Kidney tubule cell (primary cell): ENCODE data around the gene ABCA2.
"Not testable (repeated sequence)": the region's sequence is repeated elsewhere in the genome, so short reads cannot be mapped to it uniquely, and the experiment has no call there.

Experiments
- DNase-seq: peaks from one replicate; pipeline ENCODE4 v3.0.0-alpha.2; 2018; ENCODE audit warnings: low spot score

ABCA2 gene

DNA sequence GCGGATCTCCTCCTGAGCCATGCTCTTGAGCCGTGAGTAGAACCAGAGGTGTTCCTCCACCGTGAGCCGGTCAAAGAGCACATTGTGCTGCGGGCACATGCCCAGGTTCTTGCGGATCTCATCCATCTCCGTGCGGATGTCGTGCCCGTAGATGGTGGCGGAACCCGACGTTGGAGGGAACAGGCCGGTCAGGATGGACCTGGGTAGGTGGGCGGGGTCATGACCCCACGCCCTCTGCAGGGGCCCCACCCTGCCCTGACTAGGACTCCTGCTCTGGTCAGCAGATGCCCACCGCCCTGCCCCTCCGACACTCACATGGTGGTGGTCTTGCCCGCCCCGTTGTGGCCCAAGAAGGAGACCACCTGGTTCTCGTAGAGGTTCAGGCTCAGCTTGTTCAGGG lies 12.1 kb downstream of the ABCA2 start:
- DNase-seq = no peak

DNA sequence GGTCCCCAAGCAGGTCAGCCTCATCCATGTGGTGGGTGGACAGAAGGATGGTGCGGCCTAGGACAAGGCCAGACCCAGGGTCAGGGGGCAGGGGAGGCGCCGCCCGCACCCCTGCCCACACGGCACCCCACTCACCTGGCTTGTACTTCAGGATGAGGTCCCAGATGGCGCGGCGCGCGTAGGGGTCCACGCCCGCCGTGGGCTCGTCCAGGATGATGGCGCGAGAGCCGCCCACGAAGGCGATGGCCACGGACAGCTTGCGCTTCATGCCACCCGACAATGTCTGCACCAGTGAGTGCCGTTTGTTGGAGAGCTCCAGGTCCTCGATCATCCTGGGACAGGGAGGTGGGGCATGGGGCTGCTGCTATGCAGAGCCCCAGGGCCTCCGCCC lies 12.5 kb downstream of the ABCA2 start:
- DNase-seq = no peak

DNA sequence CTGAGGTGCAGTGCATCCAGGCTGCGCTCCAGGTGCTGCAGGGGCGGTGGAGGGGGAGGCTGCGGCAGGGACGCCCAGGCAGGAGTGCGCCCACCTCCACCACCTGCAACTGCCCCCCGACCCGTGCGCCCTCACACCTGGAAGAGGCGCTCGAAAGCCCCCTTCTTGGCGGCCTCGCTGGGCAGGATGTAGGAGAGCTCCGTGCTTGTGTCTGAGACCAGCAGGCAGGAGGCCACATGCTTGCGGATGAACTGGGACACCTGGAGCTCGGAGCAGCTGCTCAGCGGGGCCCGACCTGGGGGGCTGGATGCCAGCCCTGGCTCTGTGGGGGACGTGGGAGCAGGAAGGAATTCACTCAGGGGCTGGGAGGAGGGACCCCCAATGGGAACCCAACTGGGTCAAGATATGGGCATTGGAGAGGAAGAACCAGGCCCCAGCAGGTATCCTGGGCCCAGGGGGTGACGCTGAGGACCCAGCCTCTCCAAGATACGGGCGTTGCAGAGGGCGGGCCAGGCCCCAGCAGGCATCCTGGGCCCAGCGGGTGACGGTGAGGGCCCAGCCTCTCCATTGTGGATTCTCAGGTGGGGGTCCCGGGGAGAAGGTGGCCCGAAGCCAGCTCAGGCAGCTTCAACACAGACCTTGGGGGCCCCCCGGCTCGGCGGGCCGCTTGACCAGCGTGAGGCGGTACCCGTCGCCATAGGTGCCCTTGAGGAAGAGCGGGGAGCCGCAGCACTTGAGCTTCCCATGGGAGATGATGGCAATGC lies 13.1 kb downstream of the ABCA2 start:
- no peak for DNase-seq

DNA sequence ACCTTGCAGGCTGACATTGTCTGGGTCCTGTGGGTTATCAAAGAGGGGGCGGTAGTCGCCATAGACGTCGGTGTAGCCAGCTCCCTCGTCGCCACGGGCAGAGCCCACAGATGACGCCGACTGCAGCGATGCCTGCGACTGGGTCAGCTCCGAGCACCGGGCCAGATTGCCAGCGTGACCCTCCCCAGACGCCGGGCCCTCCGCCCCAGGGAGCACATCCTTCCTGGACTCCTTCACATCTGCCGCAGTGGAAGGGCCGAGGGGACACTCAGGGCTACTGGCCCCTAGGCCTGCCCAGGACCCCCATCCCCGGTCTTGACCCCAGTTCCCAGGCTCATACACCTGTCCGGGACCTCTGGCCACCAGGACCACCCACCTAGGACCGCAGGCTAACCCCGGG lies 13.9 kb downstream of the ABCA2 start:
- no peak for DNase-seq

DNA sequence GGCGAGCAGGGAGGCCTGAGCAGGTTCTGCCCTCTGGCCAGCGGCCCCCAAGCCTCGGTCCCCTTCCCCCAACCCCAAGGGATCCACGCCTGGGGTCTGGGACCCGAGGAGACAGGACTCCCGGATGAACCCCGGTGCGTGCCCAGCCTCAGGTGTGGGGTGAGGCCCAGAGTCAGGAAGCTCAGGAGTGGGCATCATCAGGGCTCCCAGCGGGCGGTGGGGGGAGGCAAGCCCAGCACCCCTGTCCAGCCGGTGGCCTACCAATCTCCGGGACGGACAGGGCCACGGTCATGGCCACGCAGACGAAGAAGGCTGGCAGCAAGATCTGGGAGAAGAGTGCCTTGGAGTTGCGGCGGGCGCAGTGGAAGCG lies 14.5 kb downstream of the ABCA2 start:
- DNase-seq = no peak

DNA sequence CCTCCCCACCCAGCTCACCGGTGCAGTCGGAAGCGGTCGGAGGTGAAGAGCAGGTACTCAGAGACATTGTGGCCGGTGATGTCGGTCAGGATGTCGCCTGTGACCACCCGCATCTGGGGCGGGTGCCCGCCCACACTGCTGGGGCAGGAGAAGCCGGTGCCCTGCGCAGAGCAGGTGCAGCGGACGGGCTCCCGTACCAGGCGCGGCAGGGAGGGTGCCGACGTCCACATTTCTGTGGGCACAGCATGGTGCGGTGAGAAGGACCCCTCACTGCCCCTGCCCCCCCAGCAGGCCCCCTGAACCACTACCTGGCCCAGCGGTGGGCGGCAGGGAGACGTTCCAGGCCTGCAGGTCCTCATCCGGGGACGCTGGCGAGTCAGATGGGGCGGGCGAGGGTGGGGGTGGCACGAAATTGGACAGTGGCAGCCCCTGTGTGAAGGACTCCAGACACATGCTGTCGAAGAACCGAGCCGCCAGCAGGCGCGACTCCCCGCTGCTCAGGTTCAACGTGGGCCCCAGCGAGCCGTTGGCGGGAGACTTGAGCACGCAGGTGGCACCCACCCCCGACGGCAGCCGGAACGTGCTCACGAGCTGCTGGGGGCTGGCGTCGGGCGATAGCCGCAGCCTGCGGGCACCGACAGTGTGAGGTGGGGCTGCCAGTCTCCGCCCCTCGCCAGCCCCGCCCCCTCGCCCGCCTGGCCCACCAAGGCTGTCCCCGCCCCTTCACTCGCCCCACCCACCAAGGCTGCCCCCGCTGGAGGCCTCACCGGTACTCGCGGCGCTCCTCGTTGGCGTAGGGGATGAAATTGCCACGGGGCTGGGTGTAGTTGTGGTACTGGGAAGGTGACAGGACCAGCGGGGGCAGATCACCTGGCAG lies 15.1 kb downstream of the ABCA2 start:
- DNase-seq = no peak

- no peak for DNase-seq
Measured at GRCh38 chr9:137011907-137012675, 15.9 kb downstream of the ABCA2 start.

GRCh38 chr9:137011156-137011555 lies 16.9 kb downstream of the ABCA2 start:
- no peak for DNase-seq

DNA sequence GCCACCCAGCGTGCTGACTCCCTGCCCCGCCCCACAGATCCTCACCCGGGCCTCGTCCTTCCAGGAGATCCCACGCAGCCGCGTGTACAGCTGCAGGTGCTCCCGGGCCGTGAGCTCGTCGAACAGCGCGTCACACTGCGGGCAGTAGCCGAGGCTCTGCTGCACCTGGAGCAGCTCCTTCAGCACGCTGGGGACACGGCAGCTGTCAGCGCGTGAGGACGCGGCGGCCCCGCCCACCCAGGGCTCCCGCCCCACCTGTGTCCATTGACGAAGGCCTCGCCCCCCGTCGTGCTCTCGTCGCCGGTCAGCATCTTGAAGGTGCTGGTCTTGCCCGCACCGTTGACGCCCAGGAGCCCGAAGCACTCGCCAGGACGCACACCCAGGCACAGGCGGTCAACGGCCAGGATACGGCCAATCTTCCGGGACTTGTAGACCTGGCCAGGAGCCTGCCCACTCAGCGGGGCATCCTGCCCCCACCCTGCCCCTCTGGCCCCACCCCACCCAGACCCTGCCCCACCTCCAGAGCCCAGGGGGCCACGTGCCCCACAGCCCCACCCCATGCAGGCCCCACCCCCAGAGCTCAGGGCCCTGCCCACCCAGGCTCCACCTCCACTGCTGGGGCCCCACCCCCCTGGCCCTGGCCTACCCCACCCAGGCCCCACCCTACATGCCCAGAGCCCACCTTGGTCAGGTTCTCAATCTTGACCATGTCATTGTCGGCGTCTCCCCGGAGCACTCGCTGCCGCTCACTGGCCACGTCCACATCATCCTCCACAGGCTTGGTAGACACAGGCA lies 17.9 kb downstream of the ABCA2 start:
- no peak for DNase-seq

DNA sequence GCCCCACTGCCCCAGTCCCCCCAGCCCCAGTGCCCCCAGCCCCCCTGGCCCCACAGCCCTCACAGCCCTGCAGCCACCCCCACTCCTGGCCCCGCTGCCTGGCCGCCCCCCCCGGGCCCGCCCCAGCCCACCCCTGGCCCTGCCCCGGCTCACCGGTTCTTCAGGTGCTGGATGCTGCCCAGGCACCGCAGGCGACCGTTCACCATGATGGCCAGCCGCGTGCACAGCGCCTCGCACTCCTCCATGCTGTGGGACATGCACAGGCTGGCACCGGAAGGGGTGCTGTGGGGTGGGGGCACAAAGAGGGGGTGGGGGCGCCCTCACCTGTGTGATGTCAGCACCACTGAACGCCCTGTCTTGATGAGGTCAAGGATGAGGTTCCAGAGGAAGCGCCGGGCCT lies 18.8 kb downstream of the ABCA2 start:
- DNase-seq = no peak

DNA sequence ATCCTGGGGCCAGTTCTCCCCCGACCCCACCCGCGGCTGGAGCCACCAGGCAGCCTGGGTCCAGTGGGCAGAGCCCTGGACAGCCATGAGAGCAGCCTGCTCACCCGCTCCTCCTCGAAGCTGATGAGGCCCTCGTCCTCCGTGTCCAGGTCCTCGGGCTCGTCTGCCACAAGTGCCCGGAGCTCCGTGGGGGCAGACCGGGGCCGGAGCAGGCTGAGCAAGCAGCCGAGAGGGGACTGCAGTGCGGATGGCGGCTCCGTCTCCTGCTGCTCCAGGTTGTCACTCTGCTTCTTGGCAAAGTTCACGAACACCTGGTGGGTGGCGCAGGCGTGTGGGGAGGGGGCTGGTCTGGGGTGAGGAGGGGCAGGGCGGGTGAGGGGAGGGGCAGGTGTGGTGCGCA lies 19.7 kb downstream of the ABCA2 start:
- no peak for DNase-seq

DNA sequence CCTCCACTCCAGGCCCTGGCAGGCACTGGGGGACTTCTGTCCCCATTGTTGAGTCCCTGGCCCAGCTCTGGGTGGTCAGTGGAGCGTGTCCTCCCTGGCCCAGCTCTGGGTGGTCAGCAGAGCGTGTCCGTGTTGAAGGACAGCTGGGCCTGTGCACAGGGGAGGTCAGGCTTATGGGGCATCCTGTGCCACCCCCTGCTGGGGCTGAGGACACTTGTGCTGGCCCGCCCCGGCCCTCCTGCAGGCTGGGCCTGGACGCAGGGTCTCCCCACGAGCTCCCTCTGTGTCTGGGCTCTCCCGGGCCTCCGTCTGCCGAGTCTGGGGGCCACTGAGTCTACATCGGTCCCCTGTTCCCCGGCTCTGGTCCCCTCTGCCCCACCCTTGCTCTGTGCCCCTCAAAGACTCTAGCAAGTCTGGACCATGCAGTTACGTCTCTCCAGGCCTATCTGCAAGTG lies 20.2 kb downstream of the ABCA2 start:
- DNase-seq = no peak

- DNase-seq = no peak
Measured at GRCh38 chr9:137007108-137007815, 20.8 kb downstream of the ABCA2 start.

DNA sequence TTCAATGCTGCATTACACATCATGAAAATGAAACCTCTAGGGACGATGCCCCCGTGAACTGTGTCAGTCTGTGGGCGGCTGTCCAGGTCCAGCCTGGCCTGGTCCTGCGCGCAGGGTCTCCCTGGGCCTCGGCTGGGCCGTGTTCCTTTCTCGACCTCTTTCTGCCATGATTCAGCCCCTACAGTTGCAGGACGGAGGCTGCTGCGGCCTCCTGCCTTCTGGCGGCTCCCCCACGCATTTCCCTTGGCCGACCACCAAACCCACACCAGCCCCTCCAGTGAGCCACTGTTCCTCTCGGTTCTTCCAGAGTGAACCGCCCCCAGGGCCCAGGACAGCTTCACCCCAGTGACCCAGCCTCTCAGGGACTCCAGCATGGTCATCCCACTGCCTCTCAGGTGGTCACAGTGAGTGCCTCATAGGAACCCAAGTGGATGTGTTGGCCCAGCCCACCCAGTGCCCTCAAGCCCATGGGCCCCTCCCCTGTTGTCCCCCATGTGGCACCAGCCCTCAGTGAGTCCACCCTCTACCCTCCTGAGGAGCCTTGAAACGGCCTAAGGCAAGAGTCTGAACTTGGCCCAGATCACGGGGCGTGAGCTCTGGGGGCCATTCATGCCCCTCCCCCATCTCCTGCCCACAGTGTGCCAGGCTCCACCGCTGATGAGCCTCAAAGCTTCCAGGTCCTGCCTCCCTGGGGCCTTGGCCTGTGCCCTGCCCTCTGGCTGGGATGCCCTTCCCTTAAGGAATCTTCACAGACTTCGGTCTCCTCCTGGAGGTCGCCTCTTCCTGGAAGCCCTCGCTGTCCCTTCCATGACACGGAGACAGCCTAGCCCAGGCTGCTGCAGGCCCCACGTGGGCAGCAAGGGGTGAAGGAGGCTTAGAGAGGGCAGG lies 21.7 kb downstream of the ABCA2 start:
- no peak for DNase-seq

DNA sequence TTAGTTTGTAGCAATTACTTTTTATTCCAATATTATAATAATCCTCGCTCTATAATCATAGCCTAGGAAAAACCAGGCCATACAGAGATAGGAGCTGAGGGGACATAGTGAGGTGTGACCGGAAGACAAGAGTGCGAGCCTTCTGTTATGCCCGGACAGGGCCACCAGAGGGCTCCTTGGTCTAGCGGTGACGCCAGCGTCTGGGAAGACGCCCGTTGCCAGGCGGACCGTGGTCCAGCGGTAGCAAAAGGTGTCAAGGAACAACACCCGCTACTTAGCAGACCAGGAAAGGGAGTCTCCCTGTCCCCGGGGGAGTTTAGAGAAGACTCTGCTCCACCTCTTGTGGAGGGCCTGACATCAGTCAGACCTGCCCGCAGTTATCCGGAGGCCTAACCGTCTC lies 23.8 kb downstream of the ABCA2 start:
- not testable (repeated sequence) for DNase-seq

DNA sequence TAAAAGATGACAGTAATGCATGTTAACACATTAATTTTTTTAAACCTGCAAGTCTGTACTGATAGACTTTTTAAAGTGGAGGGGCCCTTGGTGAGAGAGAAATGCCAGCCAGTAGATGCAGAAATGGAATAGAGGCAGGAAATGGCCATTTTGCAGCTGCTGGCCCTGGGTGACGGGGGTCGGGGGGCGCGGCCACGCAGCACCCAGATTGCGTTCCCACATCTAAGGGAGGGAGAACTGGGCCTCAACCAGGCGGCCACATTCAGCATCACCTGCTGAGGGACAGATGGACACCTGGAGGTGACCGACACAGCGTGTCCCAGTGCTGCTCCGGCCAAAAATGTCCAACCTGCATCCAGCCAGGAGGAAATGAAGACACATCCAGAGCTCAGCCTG lies 25.4 kb downstream of the ABCA2 start:
- no peak for DNase-seq

DNA sequence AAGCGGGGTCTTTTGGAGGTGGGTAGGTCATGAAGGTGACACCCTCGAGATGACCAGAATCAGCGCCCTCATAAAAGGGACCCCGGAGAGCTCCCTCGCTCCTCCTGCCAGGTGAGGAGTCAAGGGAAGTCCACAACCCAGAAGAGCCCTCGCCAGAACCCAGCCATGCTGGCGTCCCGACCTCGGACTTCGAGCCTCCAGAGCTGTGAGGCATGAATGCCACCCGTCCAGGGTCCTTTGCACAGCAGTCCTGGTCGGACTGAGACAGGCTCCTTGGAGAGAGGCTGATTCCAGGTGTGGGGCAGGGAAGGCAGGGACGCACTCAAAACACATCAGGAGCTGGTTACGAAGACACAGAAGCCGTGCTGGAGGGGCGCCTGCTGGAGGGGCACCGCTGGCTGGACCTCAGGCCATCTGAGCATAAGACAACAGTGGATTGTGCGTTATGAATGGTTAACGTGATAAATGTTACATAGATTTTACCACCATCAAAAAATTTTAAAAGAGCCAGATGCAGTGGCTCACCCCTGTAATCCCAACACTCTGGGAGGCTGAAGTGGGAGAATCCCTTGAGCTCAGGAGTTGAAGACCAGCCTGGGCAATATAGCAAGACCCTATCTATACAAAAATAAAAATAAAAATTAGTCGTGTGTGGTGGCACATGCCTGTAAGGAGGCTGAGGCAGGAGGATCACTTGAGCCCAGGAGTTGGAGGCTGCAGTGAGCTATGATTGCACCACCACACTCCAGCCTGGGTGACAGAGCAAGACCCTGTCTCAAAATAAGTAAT lies 26.0 kb downstream of the ABCA2 start:
- DNase-seq = no peak

DNA sequence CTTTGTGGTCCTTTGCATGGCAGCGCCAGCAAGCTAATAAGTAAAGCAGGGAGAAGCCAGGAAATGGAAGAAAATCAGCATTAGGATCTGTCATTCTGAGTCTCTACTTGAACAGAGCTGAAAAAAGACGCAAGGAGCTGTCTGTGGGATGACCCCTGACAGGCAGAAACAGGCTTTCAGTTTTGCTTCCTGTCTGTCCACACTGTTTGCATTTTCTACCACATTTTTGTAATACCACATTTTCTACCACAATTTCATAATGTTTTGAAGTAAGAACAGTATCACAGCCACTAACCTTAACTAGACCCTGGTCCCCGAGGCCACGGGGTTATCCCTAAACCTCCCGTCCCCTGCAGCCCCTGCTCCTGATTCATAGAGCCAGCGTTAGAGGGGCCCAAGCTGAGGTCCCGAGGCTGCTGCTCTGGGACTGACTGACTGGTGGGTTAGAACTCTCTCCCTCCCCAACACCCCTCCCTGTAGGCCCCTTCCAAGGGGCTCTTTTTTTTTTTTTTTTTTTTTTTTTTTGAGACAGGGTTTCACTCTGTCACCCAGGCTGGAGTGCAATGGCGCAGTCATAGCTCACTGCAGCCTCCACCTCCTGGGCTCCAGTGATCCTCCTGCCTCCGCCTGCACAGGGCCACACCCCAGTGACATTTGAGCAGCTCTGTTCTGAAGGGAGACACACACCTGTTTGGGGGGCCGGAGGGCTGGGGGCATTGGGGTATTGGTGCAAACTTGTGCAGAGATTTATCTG lies 27.7 kb downstream of the ABCA2 start:
- DNase-seq = no peak

- DNase-seq = no peak
Measured at GRCh38 chr9:136997830-136998234, 30.2 kb downstream of the ABCA2 start.
